Activated naive CD4-positive, alpha-beta T cell treated with Interleukin-2 at 50 U/mL for 16 hours (primary cell): ENCODE measurements around the gene SQSTM1.

Source experiments
- DNase-seq: peaks from one replicate; pipeline ENCODE4 v3.0.0-alpha.2; 2020

SQSTM1 gene

DNA sequence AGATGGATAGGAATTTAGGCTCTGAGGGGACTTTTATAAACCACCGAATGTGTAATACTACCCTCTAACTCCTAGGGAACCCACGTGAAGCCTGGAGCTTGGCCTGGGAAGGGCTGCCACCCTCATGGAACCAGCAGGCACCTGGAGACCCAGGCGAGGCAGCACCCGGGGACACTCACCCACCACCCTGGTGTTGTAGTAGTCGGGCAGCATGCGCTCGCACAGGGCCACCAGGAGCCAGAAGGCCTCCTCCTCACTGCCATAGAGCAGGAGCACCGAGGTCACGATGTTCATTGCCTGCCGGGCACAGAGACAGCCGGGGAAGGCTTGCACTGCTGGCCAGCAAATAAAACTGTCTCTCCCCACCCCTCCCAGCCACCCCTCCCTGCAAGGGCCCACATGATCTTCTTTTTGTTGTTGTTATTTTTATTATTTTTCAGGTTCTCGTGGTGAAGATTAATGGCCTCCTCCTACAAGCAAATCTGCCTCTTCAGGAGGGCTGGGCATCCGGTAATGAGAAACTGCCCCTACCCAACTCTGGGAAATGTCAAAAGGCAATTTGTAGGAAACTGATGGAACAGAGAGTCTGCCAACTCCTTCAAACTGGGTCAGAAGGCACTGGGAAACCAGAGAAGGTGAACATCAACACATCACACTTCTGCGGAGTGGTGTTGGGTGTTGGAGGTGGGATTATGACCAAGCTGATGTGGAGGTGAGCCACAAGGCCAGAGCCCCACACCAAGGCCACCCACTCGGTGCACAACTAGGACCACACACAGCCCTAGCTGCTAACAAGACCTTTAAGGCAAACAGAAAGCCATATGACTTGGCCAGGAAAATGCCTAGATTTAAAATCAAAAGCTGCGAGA, 55.3 kb downstream of the SQSTM1 start:
- no peak for DNase-seq

DNA sequence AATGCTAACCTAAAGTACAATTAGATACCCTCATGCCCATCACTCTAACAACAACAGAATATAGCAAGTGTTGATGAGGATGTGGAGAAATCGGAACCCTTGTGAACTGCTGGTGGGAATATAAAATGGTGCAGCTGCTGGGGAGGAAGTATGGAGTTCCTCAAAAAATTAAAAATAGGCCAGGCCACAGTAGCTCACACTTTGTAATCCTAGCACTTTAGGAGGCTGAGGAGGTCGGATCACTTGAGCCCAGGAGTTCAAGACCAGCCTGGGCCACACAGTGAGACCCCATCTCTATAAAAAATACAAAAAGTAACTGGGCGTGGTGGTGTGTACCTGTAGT, 55.9 kb downstream of the SQSTM1 start:
- no peak for DNase-seq

DNA sequence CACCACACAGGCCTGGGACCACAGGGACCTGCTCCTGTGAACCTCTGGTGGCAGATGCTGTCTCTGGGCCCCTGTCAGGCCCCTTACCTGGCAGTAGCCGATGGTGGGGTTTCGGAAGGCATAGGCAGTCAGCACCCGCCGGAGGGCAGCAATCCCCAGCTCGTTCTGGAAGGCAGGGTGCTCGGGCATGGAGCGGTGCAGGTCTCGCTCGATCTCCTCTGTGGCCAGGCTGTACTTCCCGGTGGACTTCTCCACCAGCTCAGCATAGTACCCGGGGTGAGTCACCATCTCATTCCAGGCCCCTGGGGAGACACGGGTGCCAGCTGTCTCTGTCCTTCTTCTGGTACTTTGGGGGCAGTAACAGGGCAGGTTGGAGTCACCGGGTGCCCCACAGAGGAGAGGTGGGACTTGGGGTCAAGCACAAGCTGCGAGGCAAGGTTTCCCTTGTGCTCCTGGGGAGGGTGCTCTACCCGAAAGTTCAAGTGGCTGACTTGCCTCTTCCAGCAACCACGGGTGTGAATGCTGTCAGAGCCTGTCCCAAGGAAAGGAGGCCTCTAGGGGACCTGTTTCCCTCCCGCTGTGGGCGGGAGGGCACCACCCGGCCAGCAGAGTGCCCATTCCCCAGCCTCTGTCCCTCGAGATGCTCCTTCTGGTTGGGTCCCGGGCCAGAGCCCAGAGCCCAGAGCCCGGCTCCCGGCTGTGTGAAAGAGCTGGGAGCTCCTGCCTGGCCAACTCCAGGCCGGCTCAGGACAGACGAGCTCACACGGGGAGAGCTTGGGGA, 57.7 kb downstream of the SQSTM1 start:
- no peak for DNase-seq

DNA sequence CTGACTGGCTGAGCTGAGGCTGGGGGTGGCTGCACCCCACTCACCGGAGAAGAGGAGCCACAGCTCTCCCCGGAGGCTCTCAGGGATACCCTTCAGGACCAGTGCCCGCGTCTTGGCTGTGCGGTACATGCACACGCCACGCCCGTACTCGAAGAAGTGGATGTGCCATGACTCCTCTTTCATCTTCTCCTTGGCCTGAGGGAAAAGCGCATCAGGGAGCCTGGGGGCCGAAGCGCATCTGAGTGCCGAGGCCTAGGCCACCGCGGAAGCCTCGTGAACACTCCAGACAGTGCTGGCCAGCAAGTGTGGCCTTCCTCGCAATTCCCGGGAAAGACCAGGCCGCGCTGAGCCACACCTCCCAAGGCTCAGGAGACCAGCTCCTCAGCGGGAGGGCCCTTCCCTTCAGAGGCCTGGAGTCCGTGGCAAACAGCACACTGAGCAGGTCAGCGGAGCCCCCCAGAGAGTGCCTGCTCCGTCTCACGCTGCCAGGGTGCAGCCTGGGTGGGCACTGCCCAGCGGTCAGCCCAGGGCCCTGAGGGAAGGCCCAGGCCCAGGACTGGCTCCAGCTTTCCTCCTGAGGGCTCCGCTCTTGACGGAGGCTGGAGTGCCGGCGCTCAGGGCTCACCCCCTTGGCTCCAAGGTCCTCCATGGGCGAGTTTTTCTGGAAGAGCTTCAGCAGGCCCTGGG, 58.4 kb downstream of the SQSTM1 start:
- DNase-seq: no peak

DNA sequence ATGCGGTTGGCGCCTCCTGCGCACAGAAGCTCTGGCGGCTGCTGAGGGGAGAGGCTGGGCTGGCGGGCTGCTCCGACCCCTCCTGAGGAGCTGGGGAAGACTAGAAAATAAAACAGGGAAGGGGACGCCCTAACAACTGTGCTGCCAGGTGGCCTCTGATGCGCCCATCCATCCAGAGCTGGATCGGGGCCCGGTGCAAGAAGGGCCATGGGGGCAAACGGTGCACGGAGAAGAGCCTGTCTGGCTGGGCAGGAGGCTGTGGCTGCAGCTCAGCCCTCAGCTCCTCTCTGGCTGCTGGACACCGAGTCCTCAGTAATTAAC, 58.9 kb downstream of the SQSTM1 start:
- no peak for DNase-seq

DNA sequence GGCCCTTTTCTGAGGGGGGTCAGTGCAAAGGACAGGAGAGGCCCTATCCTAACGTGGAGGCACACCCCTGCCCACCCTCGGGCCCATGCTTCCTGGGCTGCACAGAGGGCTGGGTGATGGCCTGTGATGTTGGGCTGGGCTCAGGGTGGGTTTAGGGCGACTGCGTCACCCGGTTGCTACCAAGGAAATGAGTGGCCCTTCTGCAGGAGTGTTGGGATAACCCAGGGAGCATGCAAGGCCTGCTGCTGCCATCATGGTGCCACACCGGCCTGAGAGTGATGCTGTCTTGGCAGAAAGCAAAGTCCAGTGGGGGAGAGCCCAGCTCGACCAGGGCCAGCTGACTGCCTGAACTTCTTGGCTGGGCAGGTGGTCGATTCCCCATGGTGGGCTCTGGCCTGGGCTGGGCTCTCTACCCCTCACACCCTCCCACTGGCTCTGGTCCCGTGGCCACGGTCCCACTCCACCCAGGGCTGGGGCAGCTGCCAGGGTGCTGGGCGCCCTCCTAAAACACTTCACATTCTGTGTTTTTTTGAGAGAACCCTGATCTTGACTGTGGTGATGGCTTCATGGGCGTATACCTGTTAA, 59.5 kb downstream of the SQSTM1 start:
- no peak for DNase-seq

DNA sequence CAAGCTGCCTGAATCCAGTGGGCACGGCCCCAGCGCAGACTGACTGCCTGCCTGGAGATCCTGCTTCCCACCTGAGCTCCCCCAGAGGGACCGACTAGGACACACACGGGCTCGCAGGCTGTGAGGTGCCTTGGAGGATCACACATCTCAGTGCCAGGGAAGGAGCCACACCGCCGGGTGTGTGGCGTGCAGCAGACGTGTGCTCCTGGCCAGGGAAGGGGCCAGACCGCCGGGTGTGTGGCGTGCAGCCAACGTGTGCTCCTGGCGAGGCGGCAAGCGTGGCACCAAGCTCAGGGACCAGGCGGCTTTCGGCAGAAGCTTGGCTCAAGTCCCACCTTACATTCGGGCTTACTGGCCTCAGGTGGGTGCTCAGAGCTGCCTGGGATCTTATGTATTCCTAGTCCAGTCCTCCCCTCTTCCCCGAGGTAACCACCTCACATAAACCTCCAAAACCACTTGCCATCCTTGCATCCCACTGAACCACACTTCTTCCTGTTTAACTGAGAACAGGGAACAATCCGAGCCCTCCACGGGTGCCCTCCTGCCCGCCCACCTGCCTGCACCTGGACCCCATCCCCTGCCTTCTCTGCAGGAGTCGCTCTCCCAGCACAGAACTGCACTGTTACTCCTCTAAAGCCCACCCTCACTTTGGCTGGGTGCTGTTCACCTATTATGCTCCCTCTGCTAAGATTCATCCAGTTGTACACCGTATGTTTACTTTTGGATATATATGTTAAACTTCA, 60.3 kb downstream of the SQSTM1 start:
- no peak for DNase-seq

DNA sequence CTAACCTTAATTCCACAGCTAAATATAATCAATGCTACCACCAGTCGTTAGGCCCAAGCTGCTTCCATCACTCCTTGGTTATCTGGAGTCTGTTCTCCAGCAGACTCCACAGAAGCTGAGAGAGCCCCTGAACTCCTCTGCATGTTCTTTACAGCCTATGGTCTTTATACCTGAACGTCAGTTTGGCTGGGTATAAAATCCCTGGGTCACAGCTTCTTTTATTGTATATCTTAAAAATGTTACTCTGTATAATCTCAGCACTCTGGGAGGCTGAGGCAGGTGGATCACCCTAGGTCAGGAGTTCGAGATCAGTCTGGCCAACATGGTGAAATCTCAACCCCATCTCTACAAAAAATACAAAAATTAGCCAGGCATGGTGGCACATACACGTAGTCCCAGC, 61.6 kb downstream of the SQSTM1 start:
- DNase-seq: no peak

DNA sequence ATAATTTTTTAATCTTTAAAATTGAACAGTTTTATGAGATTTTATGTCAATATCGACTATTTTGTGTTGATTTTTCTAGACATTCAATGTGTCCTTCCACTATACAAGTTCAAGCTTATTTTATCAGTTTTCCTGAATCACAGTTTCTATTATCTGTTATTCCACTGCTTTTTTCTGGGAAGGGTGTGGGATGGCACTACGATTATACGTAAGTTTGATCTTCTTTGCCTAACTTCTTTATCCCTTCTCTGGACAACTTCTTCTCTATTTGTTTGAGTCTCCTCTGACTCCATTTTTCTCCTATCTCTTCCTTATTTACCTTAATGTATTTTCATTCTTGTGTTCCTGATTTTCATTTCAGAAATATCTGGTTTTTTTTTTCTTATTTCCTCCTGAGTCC, 62.5 kb downstream of the SQSTM1 start:
- DNase-seq: no peak

DNA sequence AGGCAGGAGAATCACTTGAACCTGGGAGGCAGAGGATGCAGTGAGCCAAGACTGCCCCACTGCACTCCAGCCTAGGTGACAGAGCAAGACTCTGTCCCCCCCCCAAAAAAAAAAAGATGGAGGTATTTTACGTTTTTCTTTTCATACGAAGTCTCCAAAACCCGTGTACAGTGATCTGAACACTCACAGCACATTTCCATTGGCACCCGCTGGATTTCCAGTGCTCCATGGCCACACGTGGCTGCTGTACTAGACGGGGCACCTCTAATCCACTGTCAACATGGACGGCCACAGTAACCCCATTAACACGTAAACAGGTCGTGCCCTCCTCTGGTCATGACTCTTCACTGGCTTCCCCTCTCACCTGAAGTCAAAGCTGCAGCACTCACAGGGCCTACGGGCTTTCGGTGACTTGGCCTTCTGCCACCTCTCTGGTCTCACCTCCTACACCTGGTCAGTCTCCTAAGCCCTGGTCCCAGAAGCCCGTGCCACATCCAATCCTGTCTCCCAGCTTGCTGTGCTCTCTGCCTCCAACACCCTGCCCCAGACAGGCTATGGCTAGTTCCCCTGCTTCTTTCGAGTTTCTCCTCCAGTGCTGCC, 64.9 kb downstream of the SQSTM1 start:
- no peak for DNase-seq

DNA sequence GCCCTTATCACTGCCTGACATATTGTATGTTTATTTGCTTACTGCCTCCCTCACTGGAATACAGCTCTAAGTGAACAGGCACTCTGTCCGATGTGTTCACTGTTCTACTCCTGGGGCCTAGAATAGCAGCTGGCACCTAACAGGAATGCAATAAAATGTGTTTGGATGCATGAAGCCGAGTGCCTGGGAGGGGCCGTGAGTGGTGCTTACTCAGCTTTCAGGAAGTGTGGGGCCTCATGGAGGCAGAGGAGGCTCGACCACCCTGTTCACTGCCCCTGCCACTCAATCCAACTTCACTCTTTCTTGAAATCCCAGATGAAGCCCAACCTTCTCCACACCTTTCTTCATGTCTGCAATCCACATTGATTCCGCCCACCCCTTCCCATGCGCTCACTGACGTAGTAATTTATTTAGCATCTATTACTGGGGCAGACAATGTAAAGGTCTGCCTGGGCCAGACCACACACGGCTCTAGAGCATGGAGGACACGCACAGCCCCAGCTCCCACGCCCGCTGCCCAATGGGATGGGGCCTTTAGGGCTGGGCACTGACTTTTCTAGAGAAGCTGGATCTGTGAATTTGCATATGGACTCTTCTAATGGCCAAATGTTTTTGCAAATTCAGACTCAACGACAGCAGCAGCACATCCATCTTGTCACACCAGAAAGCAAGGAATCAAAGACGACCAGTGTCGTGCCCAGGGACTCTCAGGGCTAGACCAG, 65.6 kb downstream of the SQSTM1 start:
- no peak for DNase-seq

DNA sequence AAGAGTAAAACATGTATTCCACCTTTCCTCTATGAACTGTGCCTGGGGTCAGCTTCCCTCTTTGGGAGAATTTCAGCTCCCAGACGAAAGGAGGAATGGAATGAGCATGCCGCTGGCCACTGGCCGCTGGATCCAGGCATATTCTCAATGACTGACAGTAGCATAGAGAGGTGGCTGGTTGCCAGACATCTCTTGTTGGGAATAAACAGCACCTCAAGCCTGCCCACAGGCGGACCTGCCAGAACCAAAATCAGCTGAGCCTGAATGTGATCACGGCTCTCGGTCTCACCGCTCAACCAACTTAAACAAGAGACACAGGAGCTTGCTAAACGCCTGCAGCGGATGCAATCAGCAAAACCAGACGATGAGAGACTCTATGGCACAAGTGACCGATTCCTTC, 66.4 kb downstream of the SQSTM1 start:
- DNase-seq: no peak
